ENCODE measurements around the gene KIAA1958.

- TF ChIP-seq, protein P1, sequence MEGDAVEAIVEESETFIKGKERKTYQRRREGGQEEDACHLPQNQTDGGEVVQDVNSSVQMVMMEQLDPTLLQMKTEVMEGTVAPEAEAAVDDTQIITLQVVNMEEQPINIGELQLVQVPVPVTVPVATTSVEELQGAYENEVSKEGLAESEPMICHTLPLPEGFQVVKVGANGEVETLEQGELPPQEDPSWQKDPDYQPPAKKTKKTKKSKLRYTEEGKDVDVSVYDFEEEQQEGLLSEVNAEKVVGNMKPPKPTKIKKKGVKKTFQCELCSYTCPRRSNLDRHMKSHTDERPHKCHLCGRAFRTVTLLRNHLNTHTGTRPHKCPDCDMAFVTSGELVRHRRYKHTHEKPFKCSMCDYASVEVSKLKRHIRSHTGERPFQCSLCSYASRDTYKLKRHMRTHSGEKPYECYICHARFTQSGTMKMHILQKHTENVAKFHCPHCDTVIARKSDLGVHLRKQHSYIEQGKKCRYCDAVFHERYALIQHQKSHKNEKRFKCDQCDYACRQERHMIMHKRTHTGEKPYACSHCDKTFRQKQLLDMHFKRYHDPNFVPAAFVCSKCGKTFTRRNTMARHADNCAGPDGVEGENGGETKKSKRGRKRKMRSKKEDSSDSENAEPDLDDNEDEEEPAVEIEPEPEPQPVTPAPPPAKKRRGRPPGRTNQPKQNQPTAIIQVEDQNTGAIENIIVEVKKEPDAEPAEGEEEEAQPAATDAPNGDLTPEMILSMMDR (IDR thresholded peaks at IDR 0.05), result no peak
- TF ChIP-seq POLR2A (IDR thresholded peaks at IDR 0.05), result no peak
Observed at GRCh38 chr9:112473986-112474385, 12.6 kb upstream of the KIAA1958 start.

Data from lower leg skin (tissue), 3 donors.